ENCODE data around the gene POU1F1. TPM values are rescaled to one million over a fixed set of nuclear protein-coding genes. Genes with fewer than 3 reads are reported as not detected.

POU1F1 gene
- total and polyA plus RNA-seq, 2 of the 8 experiments (the other 6 are each of a cell fraction or from before 2014, with no cell fraction given) = not detected

- H3K23ac ChIP-seq (ENCODE audit: insufficient read length) = no peak within 1 kb of the TSS
- H3K4me3 ChIP-seq (ENCODE audit: extremely low read depth in 1 of 4, insufficient read depth in 2 of 4, low read depth in 3 of 4, low read length in 4 of 4) = peak within 1 kb of the TSS; percentile 75 to 99 (median 98)
- peak within 1 kb of the TSS; percentile 94; the same call in 1 of the 2 replicates for H4K8ac ChIP-seq (ENCODE audit: extremely low read depth, insufficient read depth, low read length)
- POLR2A ChIA-PET (ENCODE audit: partially characterized antibody) = interaction anchor here (1.0 to 1.2 kb wide), 3 partner anchors 9 to 39 kb away, joined by 3 to 4 read pairs (median 3); no protein-coding TSS in a partner anchor
- 1% methylated on average over 42 of the region's 59 CpGs; no CpG with 5 or more reads in 1 of the 2 experiments for whole genome bisulfite sequencing, 2 experiments (ENCODE audit: extremely low coverage in 1 of 2, insufficient coverage in 1 of 2, insufficient read length in 1 of 2, insufficient replicate concordance in 2 of 2, low coverage in 1 of 2, low lambda C conversion rate in 2 of 2, missing lambda C conversion rate in 1 of 2)
- H3K4me2 ChIP-seq (ENCODE audit: insufficient read depth in 1 of 2, low read depth in 2 of 2, low read length in 2 of 2) = peak within 1 kb of the TSS; percentile 74 to 83
- H3K79me1 ChIP-seq (ENCODE audit: low read depth, low read length) = no peaks in the 10 kb centered on the region
- DNase-seq (ENCODE audit: low read depth in 1 of 2, low spot score in 2 of 2) (peak; percentile 80 to 93), FAIRE-seq (no peak)
- peaks cover 1 to 4% of the 10 kb centered on the region in 2 experiments for H4K20me1 ChIP-seq (replicated peaks in 1 of 2; ENCODE audit: control insufficient read depth in 1 of 2, insufficient read depth in 2 of 2, low read length in 2 of 2)
- H2AK5ac ChIP-seq (ENCODE audit: low read depth, low read length) = no peak within 1 kb of the TSS
- H3K18ac ChIP-seq (ENCODE audit: extremely low read depth, low read length) = peak within 1 kb of the TSS; percentile 65
- peak within 1 kb of the TSS; percentile 95 for H3K14ac ChIP-seq (ENCODE audit: insufficient read length)
- peak within 1 kb of the TSS; percentile 98 for H2AFZ ChIP-seq (ENCODE audit: low read length)
- no peaks in the 10 kb centered on the region for H3K36me3 ChIP-seq (ENCODE audit: control insufficient read depth in 2 of 4, insufficient read depth in 4 of 4, low read length in 3 of 4)
- H2BK5ac ChIP-seq (ENCODE audit: low read depth, low read length) = peak within 1 kb of the TSS; percentile 54
- no peaks in the 10 kb centered on the region for H3K27me3 ChIP-seq (replicated peaks in 1 of 4; ENCODE audit: control insufficient read depth in 3 of 4, extremely low read depth in 1 of 4, insufficient read depth in 3 of 4, low read length in 3 of 4)
- H4K91ac ChIP-seq (replicated peaks; ENCODE audit: insufficient read length, low read length) = peak within 1 kb of the TSS; percentile 58
- CTCF ChIA-PET (ENCODE audit: partially characterized antibody) = interaction anchor here (1.1 kb wide), 1 partner anchor 60 kb away, joined by 3 read pairs; no protein-coding TSS in a partner anchor
- H3K9me3 ChIP-seq (ENCODE audit: insufficient read depth in 2 of 2, low read depth in 1 of 2, low read length in 1 of 2) = no peaks in the 10 kb centered on the region
- H2BK15ac ChIP-seq (ENCODE audit: low read length) = no peak within 1 kb of the TSS
- peaks cover 0 to 4% (median 0%) of the 10 kb centered on the region in 4 experiments; a peak in 1 of 7 replicates for H3K4me1 ChIP-seq (replicated peaks in 1 of 4; ENCODE audit: control insufficient read depth in 3 of 4, insufficient read depth in 4 of 4, low read length in 3 of 4)
- H3K4ac ChIP-seq (replicated peaks; ENCODE audit: insufficient read length, low read depth, low read length) = peak within 1 kb of the TSS; percentile 80
- H2BK120ac ChIP-seq (replicated peaks; ENCODE audit: low read depth, low read length) = peak within 1 kb of the TSS; percentile 60
- H3K56ac ChIP-seq (replicated peaks; ENCODE audit: insufficient read length, low read depth, low read length) = peak within 1 kb of the TSS; percentile 84
- no peak within 1 kb of the TSS for H2BK20ac ChIP-seq (ENCODE audit: low read length)
- H3K27ac ChIP-seq (ENCODE audit: low read depth, low read length) = peak within 1 kb of the TSS; percentile 81
- no peak within 1 kb of the TSS for H2BK12ac ChIP-seq (ENCODE audit: low read depth, low read length)
- H3K79me2 ChIP-seq (ENCODE audit: control insufficient read depth in 1 of 2, insufficient read depth in 2 of 2, low read length in 2 of 2) = peaks cover 5 to 47% of the 10 kb centered on the region in 2 experiments; a peak in 3 of 4 replicates
- H3K23me2 ChIP-seq (ENCODE audit: low read depth, low read length) = peaks cover 5% of the 10 kb centered on the region; the same call in 1 of the 2 replicates
- H4K5ac ChIP-seq (ENCODE audit: insufficient read length, low read depth, low read length) = peak within 1 kb of the TSS; percentile 86
- peak within 1 kb of the TSS; percentile 73 to 92 (median 85) for H3K9ac ChIP-seq (replicated peaks in 1 of 4; ENCODE audit: extremely low read depth in 1 of 4, low read depth in 3 of 4, low read length in 3 of 4)
- TF ChIP-seq TAF1 (IDR thresholded peaks at IDR 0.05; ENCODE audit: low read depth, low read length) (peak; percentile 88), BRCA1 (IDR thresholded peaks at IDR 0.05; ENCODE audit: low read depth, low read length) (no peak), SIN3A (conservative IDR thresholded peaks at IDR 0.05 in 1 of 2, IDR thresholded peaks at IDR 0.05 in 1 of 2; ENCODE audit: low read depth in 1 of 2, low read length in 2 of 2) (0 out of 4 replicates have a peak, but pooled peaks of 1 of the 2 experiments have one; percentile 32), E2F6 (IDR thresholded peaks at IDR 0.05) (peak; percentile 11; the same call in 1 of the 2 replicates), CREB1 (IDR thresholded peaks at IDR 0.05) (peak; percentile 45), TAF7 (optimal IDR thresholded peaks at IDR 0.05; ENCODE audit: borderline replicate concordance, low read depth, low read length) (peak; percentile 1), POLR2AphosphoS5 (IDR thresholded peaks at IDR 0.05; ENCODE audit: low read depth, low read length) (peak; percentile 90), YY1 (IDR thresholded peaks at IDR 0.05; ENCODE audit: low read depth, low read length) (peak; percentile 4; the same call in 1 of the 2 replicates), KDM4A (IDR thresholded peaks at IDR 0.05; ENCODE audit: low read depth, low read length, severe bottlenecking) (peak; percentile 70), FOSL1 (IDR thresholded peaks at IDR 0.05; ENCODE audit: insufficient read depth, low read depth, low read length) (no peak), RBBP5 (IDR thresholded peaks at IDR 0.05; ENCODE audit: borderline replicate concordance, low read depth, low read length) (peak; percentile 74; the same call in 1 of the 2 replicates)
These were observed 49.1 kb downstream of the POU1F1 start, which contains the start of gene CHMP2B for GRCh38 chr3:87227104-87227834. CHMP2B (plus strand) TSS chr3:87227309; CDS start chr3:87227523, 214 bp downstream.
